HEK293 (cell line): ENCODE measurements around the gene SGCB.

Experiments
- AEBP2 ChIP-seq: fragments of 450-650 bp; formaldehyde crosslinking; IDR thresholded peaks from 2 replicates; pipeline ENCODE4 v1.5.1; 2016; ENCODE audit warnings: missing biosample characterization, missing genetic modification characterization, borderline replicate concordance
- CTCF ChIP-seq: fragments of 450-650 bp; formaldehyde crosslinking; IDR thresholded peaks from 2 replicates; pipeline ENCODE4 v1.5.1; 2016; ENCODE audit warnings: missing biosample characterization, missing genetic modification characterization
- REST ChIP-seq: fragments of 450-650 bp; formaldehyde crosslinking; IDR thresholded peaks from 2 replicates; pipeline ENCODE4 v1.5.1; 2016; ENCODE audit warnings: missing biosample characterization, missing genetic modification characterization
- SP2 ChIP-seq: fragments of 450-650 bp; formaldehyde crosslinking; IDR thresholded peaks from 2 replicates; pipeline ENCODE4 v1.5.1; 2016; ENCODE audit warnings: missing biosample characterization, missing genetic modification characterization
- TSHZ1 ChIP-seq: fragments of 450-650 bp; formaldehyde crosslinking; IDR thresholded peaks from 2 replicates; pipeline ENCODE4 v1.5.1; 2016; ENCODE audit warnings: missing biosample characterization, missing genetic modification characterization, borderline replicate concordance
- ZNF510 ChIP-seq: fragments of 450-650 bp; formaldehyde crosslinking; IDR thresholded peaks from 2 replicates; pipeline ENCODE4 v1.5.1; 2018; ENCODE audit warnings: mild to moderate bottlenecking, missing genetic modification characterization, missing biosample characterization; ENCODE audit not compliant: insufficient replicate concordance
- ZSCAN30 ChIP-seq: fragments of 450-650 bp; IDR thresholded peaks from 2 replicates; pipeline ENCODE4 v1.5.1; 2018; ENCODE audit warnings: missing biosample characterization, mild to moderate bottlenecking, missing genetic modification characterization, moderate library complexity

- TF ChIP-seq CTCF (tag by site-specific recombination) (no peak), TSHZ1 (tag by site-specific recombination) (no peak), ZNF510 (tag by site-specific recombination) (no peak), ZSCAN30 (no peak), AEBP2 (tag by site-specific recombination) (no peak), SP2 (tag by site-specific recombination) (no peak), REST (tag by site-specific recombination) (no peak)
Measured at GRCh38 chr4:51995647-51996220, 42.4 kb downstream of the SGCB start.
